Adrenal gland (tissue), 5 donors: ENCODE results near the gene APOBEC2.

Source experiments
- CTCF ChIP-seq, 6 experiments: fragments of 450-650 bp in 4 of 6; fragments of 200-600 bp in 2 of 6; sonication (generic) in 1 of 6; IDR thresholded peaks; 1 replicate in 5 of 6; 2 replicates in 1 of 6; pipeline versions ENCODE4 v1.5.1 to v1.8.0; 2016 to 2021; ENCODE audit warnings: antibody characterized with exemption in 6 of 6, mild to moderate bottlenecking in 2 of 6, moderate library complexity in 1 of 6
- POLR2A ChIP-seq, 2 donors: fragments of 450-650 bp; IDR thresholded peaks; one replicate each; pipeline ENCODE4 v1.6.1; 2017; ENCODE audit warnings: antibody characterized with exemption in 2 of 2, mild to moderate bottlenecking in 2 of 2, moderate library complexity in 1 of 2
- donor health status: DM: no; HTN: no; CAD: no.

- TF ChIP-seq CTCF (IDR thresholded peaks at IDR 0.05) (no peak), POLR2A (IDR thresholded peaks at IDR 0.05) (no peak)
Observed at GRCh38 chr6:41042226-41043055, 10.6 kb upstream of the APOBEC2 start, which contains the start of gene TSPO2.
